Measurements from ENCODE around the gene ZNF438.
"Not testable (repeated sequence)": the region's sequence is repeated elsewhere in the genome, so short reads cannot be mapped to it uniquely, and the experiment has no call there.

ZNF438 gene

GRCh38 chr10:30988831-30989435, 42.7 kb downstream of the ZNF438 start:
- in situ Hi-C loops (cut with HindIII; ENCODE audit: low sequenced_read_pairs) = no loop called here

GRCh38 chr10:30987463-30987862, 44.2 kb downstream of the ZNF438 start:
- in situ Hi-C loops (cut with HindIII; ENCODE audit: low sequenced_read_pairs) = no loop called here

- in situ Hi-C loops (cut with HindIII; ENCODE audit: low sequenced_read_pairs) = no loop called here
Observed at GRCh38 chr10:30986053-30986555, 45.6 kb downstream of the ZNF438 start.

GRCh38 chr10:30985512-30985911, 46.2 kb downstream of the ZNF438 start:
- in situ Hi-C loops (cut with HindIII; ENCODE audit: low sequenced_read_pairs) = no loop called here

- in situ Hi-C loops (cut with HindIII; ENCODE audit: low sequenced_read_pairs) = no loop called here
Observed at GRCh38 chr10:30984563-30985328, 46.9 kb downstream of the ZNF438 start.

- in situ Hi-C loops (cut with HindIII; ENCODE audit: low sequenced_read_pairs) = not testable (repeated sequence)
Observed at GRCh38 chr10:30983209-30983608, 48.5 kb downstream of the ZNF438 start.

GRCh38 chr10:30980951-30981616, 50.6 kb downstream of the ZNF438 start:
- in situ Hi-C loops (cut with HindIII; ENCODE audit: low sequenced_read_pairs) = no loop called here

GRCh38 chr10:30979956-30980355, 51.7 kb downstream of the ZNF438 start:
- in situ Hi-C loops (cut with HindIII; ENCODE audit: low sequenced_read_pairs) = no loop called here

- in situ Hi-C loops (cut with HindIII; ENCODE audit: low sequenced_read_pairs) = no loop called here
Observed at GRCh38 chr10:30978843-30979242, 52.8 kb downstream of the ZNF438 start.

GRCh38 chr10:30977385-30977784, 54.3 kb downstream of the ZNF438 start:
- in situ Hi-C loops (cut with HindIII; ENCODE audit: low sequenced_read_pairs) = no loop called here

- in situ Hi-C loops (cut with HindIII; ENCODE audit: low sequenced_read_pairs) = no loop called here
Observed at GRCh38 chr10:30974773-30975415, 56.8 kb downstream of the ZNF438 start.

- in situ Hi-C loops (cut with HindIII; ENCODE audit: low sequenced_read_pairs) = no loop called here
Observed at GRCh38 chr10:30974355-30974754, 57.3 kb downstream of the ZNF438 start.

GRCh38 chr10:30973737-30974136, 57.9 kb downstream of the ZNF438 start:
- in situ Hi-C loops (cut with HindIII; ENCODE audit: low sequenced_read_pairs) = no loop called here

GRCh38 chr10:30970760-30971460, 60.8 kb downstream of the ZNF438 start:
- in situ Hi-C loops (cut with HindIII; ENCODE audit: low sequenced_read_pairs) = no loop called here

- in situ Hi-C loops (cut with HindIII; ENCODE audit: low sequenced_read_pairs) = no loop called here
Observed at GRCh38 chr10:30968711-30969110, 63.0 kb downstream of the ZNF438 start.

- in situ Hi-C loops (cut with HindIII; ENCODE audit: low sequenced_read_pairs) = no loop called here
Observed at GRCh38 chr10:30967650-30968410, 63.8 kb downstream of the ZNF438 start.

- in situ Hi-C loops (cut with HindIII; ENCODE audit: low sequenced_read_pairs) = no loop called here
Observed at GRCh38 chr10:30963992-30964930, 67.4 kb downstream of the ZNF438 start.

GRCh38 chr10:30962522-30962921, 69.1 kb downstream of the ZNF438 start:
- in situ Hi-C loops (cut with HindIII; ENCODE audit: low sequenced_read_pairs) = no loop called here

- in situ Hi-C loops (cut with HindIII; ENCODE audit: low sequenced_read_pairs) = no loop called here
Observed at GRCh38 chr10:30959836-30960210, 71.8 kb downstream of the ZNF438 start.

Data from DLD1 (cell line).